HG03280 (cell line): ENCODE results near the gene SLC24A2.

Experiments
- ATAC-seq: cut with Tn5 transposase; IDR thresholded peaks from one replicate; pipeline ENCODE4 v1.9.1; 2021; ENCODE audit warnings: mild to moderate bottlenecking, moderate library complexity; ENCODE audit not compliant: unreplicated experiment

The SLC24A2 gene

DNA sequence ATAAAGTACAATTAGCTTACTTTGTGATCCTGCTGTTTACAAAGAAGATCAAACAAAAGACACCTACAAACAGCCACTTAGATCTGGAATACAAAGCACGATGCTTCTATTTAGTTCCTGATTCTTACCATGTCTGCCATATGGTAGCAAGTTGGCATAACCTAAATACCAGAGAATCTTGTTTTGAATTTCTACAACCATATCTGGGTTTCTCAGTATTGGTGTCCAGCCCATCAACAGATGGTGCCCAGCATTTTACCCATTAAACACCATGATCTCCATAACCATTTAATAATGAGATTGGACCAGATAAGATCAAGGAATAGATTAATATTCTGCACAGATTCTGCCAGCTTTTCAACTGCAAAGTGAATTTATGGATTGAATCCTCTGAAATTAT is 29.8 kb downstream of the SLC24A2 start:
- ATAC-seq, result no peak

GRCh38 chr9:19757745-19758144 is 31.1 kb downstream of the SLC24A2 start:
- ATAC-seq, result no peak

DNA sequence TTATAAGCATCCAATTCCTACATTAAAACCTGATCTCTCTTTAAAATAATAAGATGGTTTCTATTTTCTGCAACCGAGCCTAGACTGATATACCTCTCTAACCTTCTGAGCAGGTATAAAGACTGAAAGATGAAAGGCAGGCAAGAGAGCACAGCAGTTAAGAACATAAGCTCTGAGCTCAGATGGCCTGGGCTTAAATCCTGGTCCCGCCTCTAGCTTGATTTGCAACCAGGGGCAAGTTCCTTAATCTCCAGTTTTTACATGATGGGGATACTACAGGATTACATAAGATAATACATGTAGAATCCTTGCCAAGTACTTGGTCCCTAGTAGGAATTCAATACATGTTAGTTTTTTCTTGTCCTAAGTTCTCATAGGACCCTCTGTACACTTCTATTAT is 33.9 kb downstream of the SLC24A2 start:
- no peak for ATAC-seq

- ATAC-seq, result no peak
Observed at GRCh38 chr9:19748278-19749126, 40.3 kb downstream of the SLC24A2 start.

DNA sequence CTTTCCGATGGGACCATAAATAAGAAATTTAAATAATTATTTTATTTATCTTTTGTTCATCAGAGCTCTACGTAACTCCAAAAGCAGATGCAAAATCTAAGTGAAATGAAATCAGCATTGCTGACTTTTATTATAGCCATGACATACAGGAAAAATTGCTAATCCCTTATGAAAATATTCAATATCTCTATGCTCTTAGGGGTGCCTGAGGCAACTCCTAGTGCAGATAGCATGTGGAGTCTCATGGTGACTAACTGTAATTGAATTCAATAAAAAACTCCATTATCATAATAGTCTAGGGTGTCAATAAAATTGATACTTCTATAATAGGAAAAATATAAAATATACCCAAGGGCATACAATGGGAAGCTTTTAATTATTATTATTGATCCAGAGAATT is 42.6 kb downstream of the SLC24A2 start:
- ATAC-seq, result no peak

- no peak for ATAC-seq
Observed at GRCh38 chr9:19741178-19741577, 47.7 kb downstream of the SLC24A2 start.
